ENCODE data around the gene BIN2.

DNA sequence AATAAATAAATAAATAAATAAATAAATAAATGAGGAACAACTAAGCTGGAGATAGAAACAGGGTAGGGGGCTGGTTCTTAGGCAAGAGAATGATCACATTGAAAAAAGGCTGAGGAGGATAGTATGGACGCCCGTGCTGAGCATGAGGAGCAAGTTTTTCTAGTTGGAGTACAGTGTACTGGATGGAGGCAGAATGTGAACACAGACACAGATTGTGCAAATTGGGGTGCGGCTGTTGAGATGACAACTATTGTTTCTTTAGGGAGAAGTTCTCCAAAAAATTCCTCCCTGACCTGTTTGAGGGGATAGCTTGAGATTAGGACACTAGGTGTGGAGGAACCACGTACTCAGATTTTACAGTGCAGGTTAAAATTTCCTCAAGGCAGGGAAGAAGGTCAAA lies 979 bp upstream of the BIN2 start:
- TF ChIP-seq FOXP2 (optimal IDR thresholded peaks at IDR 0.05; ENCODE audit: control extremely low read depth, extremely low read length, insufficient read depth) (no peak), EZH2 (IDR thresholded peaks at IDR 0.05) (no peak), POLR2AphosphoS5 (IDR thresholded peaks at IDR 0.05; ENCODE audit: borderline replicate concordance, low read depth, low read length) (no peak)
